HG02798 (cell line): ENCODE measurements around the gene IGLL5.
"Not testable (repeated sequence)": the region's sequence is repeated elsewhere in the genome, so short reads cannot be mapped to it uniquely, and the experiment has no call there.

Source experiments
- ATAC-seq: cut with Tn5 transposase; IDR thresholded peaks from one replicate; pipeline ENCODE4 v1.9.1; 2021; ENCODE audit warnings: mild to moderate bottlenecking; ENCODE audit not compliant: unreplicated experiment, poor library complexity

The IGLL5 gene

GRCh38 chr22:22911327-22912134, 23.9 kb downstream of the IGLL5 start:
- ATAC-seq: no peak

GRCh38 chr22:22912135-22912987, 24.7 kb downstream of the IGLL5 start:
- no peak for ATAC-seq

- no peak for ATAC-seq
These were observed 25.3 kb downstream of the IGLL5 start for GRCh38 chr22:22912988-22913253.

- ATAC-seq: no peak
These were observed 26.4 kb downstream of the IGLL5 start for GRCh38 chr22:22913989-22914388.

GRCh38 chr22:22914726-22915669, 27.4 kb downstream of the IGLL5 start:
- no peak for ATAC-seq

- no peak for ATAC-seq
These were observed 28.0 kb downstream of the IGLL5 start for GRCh38 chr22:22915670-22916035.

- ATAC-seq: no peak
These were observed 28.8 kb downstream of the IGLL5 start for GRCh38 chr22:22916215-22916951.

GRCh38 chr22:22916952-22917290, 29.3 kb downstream of the IGLL5 start:
- no peak for ATAC-seq

- no peak for ATAC-seq
These were observed 29.8 kb downstream of the IGLL5 start for GRCh38 chr22:22917377-22917776.

- no peak for ATAC-seq
These were observed 30.8 kb downstream of the IGLL5 start for GRCh38 chr22:22918297-22918965.

- no peak for ATAC-seq
These were observed 31.4 kb downstream of the IGLL5 start for GRCh38 chr22:22919041-22919440.

GRCh38 chr22:22920104-22920654, 32.6 kb downstream of the IGLL5 start:
- no peak for ATAC-seq

GRCh38 chr22:22920910-22921550, 33.4 kb downstream of the IGLL5 start:
- ATAC-seq: no peak

- ATAC-seq: no peak
These were observed 34.0 kb downstream of the IGLL5 start for GRCh38 chr22:22921575-22921974.

- ATAC-seq: not testable (repeated sequence)
These were observed 34.7 kb downstream of the IGLL5 start for GRCh38 chr22:22922092-22922953.

- no peak for ATAC-seq
These were observed 35.3 kb downstream of the IGLL5 start for GRCh38 chr22:22922954-22923319.

GRCh38 chr22:22923379-22923778, 35.8 kb downstream of the IGLL5 start:
- ATAC-seq: no peak

- no peak for ATAC-seq
These were observed 36.3 kb downstream of the IGLL5 start for GRCh38 chr22:22923930-22924329.
